T-helper 1 cell treated with Interleukin-12 subunit alpha and Interleukin-12 subunit beta and Interleukin-4 antibody, amounts not matched to agents 30 μg/mL and 1 μg/mL, for 36 hours (primary cell): ENCODE measurements around the gene ITGAD.

ENCODE experiments used
- H3K27ac Mint-ChIP-seq: one replicate; pipeline ENCODE4 v1.8.0; 2021; ENCODE audit warnings: mild to moderate bottlenecking, mixed read lengths
- H3K27me3 Mint-ChIP-seq: one replicate; pipeline ENCODE4 v1.8.0; 2021; ENCODE audit warnings: low read depth, mixed read lengths
- H3K36me3 Mint-ChIP-seq: one replicate; pipeline ENCODE4 v1.8.0; 2021; ENCODE audit warnings: low read depth, mixed read lengths
- H3K4me1 Mint-ChIP-seq: one replicate; pipeline ENCODE4 v1.8.0; 2021; ENCODE audit warnings: low read depth, mixed read lengths
- H3K4me3 Mint-ChIP-seq: one replicate; pipeline ENCODE4 v1.8.0; 2021; ENCODE audit warnings: mild to moderate bottlenecking, moderate library complexity, mixed read lengths
- H3K9me3 Mint-ChIP-seq: one replicate; pipeline ENCODE4 v1.8.0; 2021; ENCODE audit warnings: mixed read lengths

ITGAD gene

DNA sequence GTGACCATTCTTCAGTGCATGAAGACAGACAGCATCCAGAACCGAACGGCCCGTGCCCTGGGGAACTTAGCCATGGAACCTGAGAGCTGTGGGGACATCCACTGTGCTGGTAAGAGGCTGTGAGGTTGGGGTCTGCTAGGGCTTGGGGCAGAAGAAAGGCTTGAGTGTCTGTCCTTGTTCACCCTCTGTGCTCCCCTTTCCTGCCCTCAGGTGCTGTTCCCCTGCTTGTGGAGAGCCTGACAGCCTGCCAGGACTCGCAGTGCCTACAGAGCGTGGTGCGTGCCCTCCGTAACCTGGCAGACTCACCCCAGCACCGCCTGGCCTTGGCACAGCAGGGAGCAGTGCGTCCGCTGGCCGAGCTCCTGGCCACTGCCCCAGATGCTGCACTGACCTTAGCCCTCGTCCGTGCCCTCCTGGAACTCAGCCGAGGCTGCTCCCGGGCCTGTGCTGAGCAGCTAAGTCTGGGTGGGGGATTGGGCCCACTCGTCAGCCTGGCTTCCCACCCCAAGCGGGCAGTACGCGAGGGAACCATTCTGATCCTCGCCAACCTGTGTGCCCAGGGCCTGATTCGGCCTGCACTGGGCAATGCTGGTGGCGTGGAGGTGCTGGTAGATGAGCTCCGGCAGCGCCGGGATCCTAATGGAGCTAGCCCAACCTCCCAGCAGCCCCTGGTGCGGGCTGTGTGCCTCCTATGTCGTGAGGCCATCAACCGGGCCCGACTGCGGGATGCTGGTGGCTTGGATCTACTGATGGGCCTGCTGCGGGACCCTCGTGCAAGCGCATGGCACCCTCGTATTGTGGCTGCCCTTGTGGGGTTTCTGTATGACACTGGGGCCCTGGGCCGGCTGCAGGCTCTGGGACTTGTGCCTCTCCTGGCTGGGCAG is 69.0 kb downstream of the ITGAD start:
- H3K27ac Mint-ChIP-seq = no peak overlapping the region
- H3K27me3 Mint-ChIP-seq = no peaks in the 10 kb centered on the region
- H3K4me3 Mint-ChIP-seq = no peak overlapping the region
- peaks cover 22% of the 10 kb centered on the region for H3K4me1 Mint-ChIP-seq
- no peaks in the 10 kb centered on the region for H3K9me3 Mint-ChIP-seq
- peaks cover 19% of the 10 kb centered on the region for H3K36me3 Mint-ChIP-seq

DNA sequence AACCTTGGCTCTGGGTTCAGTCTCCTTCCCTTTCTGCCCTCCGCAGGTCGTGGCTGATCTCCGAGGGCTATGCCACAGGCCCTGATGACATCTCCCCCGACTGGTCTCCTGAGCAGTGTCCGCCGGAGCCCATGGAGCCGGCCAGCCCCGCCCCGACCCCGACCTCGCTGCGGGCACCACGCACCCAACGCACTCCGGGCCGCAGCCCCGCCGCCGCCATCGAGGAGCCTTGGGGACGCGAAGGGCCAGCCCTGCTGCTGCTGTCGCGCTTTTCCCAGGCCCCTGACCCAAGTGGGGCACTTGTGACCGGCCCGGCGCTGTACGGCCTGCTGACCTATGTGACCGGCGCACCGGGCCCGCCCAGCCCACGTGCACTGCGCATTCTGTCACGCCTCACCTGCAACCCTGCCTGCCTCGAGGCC is 71.2 kb downstream of the ITGAD start:
- H3K9me3 Mint-ChIP-seq = no peaks in the 10 kb centered on the region
- H3K4me3 Mint-ChIP-seq = no peak overlapping the region
- H3K27me3 Mint-ChIP-seq = no peaks in the 10 kb centered on the region
- H3K4me1 Mint-ChIP-seq = peaks cover 23% of the 10 kb centered on the region
- no peak overlapping the region for H3K27ac Mint-ChIP-seq
- H3K36me3 Mint-ChIP-seq = peaks cover 22% of the 10 kb centered on the region

DNA sequence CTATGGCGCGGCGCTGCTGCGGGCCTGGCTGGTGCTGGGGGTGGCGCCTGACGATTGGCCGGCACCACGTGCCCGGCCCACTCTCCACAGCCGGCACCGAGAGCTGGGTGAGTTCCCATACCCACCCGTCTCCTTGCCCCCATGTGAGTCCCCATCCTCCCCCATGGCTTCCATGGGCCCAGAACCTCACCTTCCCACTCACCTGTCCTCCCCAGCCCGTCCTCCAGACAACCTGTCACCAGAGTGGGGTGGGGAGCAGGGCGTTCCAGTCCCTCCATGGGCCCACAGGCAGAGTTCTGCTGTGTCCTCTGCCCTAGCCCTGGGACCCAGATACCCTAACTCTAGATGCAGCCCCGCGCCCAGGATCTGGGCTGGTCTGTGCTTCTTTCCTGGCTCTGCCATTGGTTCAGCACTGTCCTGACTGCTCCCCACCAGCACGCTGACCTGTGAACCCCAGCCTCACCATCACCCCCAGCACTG is 71.7 kb downstream of the ITGAD start:
- Mint-ChIP-seq H3K27me3 (no peaks in the 10 kb centered on the region), H3K27ac (no peak overlapping the region), H3K4me3 (no peak overlapping the region), H3K4me1 (peaks cover 22% of the 10 kb centered on the region), H3K36me3 (peaks cover 22% of the 10 kb centered on the region), H3K9me3 (no peaks in the 10 kb centered on the region)

DNA sequence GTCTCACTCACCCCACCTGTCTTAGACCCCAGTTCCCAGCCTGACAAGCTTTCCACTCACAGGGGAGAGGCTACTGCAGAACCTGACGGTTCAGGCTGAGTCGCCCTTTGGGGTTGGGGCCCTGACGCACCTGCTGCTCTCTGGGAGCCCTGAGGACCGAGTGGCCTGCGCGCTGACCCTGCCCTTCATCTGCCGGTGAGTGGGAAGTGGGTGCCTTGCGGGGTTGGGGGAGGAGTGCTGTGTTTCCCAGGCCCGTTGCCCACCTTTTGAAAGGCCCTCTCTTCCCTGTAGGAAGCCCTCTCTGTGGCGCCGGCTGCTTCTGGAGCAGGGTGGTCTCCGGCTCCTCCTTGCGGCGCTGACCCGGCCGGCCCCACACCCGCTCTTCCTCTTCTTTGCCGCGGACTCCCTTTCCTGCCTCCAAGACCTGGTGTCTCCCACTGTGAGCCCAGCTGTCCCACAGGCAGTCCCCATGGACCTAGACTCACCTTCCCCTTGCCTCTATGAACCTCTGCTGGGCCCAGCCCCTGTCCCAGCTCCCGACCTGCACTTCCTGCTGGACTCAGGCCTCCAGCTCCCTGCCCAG is 72.7 kb downstream of the ITGAD start:
- no peak overlapping the region for H3K4me3 Mint-ChIP-seq
- no peaks in the 10 kb centered on the region for H3K9me3 Mint-ChIP-seq
- H3K36me3 Mint-ChIP-seq = peaks cover 22% of the 10 kb centered on the region
- no peak overlapping the region for H3K27ac Mint-ChIP-seq
- peaks cover 17% of the 10 kb centered on the region for H3K4me1 Mint-ChIP-seq
- peaks cover 6% of the 10 kb centered on the region for H3K27me3 Mint-ChIP-seq

DNA sequence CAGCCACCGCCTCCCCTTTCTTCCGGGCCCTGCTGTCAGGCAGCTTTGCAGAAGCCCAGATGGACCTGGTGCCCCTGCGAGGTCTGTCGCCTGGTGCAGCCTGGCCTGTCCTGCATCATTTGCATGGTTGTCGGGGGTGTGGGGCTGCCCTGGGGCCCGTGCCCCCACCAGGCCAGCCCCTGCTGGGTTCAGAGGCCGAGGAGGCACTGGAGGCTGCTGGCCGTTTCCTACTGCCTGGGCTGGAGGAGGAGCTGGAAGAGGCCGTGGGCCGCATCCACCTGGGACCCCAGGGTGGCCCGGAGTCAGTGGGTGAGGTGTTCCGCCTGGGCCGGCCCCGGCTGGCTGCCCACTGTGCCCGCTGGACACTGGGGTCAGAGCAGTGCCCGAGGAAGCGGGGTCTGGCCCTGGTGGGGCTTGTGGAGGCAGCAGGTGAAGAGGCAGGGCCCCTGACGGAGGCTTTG is 73.3 kb downstream of the ITGAD start:
- H3K4me1 Mint-ChIP-seq = peaks cover 15% of the 10 kb centered on the region
- H3K9me3 Mint-ChIP-seq = no peaks in the 10 kb centered on the region
- H3K36me3 Mint-ChIP-seq = peaks cover 22% of the 10 kb centered on the region
- no peak overlapping the region for H3K4me3 Mint-ChIP-seq
- peaks cover 11% of the 10 kb centered on the region for H3K27me3 Mint-ChIP-seq
- no peak overlapping the region for H3K27ac Mint-ChIP-seq

GRCh38 chr16:31467151-31467773 is 74.1 kb downstream of the ITGAD start:
- Mint-ChIP-seq H3K4me3 (no peak overlapping the region), H3K27me3 (peaks cover 16% of the 10 kb centered on the region), H3K27ac (peak overlapping the region; percentile 2), H3K36me3 (peaks cover 22% of the 10 kb centered on the region), H3K9me3 (no peaks in the 10 kb centered on the region), H3K4me1 (peaks cover 15% of the 10 kb centered on the region)

DNA sequence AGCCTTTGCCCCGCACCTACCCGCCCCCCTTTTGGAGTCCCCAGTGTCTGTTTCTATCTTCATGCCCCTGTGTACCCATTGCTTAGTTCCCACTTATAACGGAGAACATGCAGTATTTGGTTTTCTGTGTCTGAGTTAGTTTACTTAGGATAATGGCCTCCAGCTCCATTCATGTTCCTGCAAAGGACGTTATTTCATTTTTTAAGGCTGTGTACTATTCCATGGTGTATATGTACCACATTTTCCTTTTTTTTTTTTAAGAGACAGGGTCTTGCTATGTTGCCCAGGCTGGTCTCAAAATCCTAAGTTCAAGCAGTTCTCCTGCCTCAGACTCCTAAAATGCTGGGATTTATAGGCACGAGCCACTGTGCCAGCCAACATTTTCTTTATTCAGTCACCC is 74.7 kb downstream of the ITGAD start:
- Mint-ChIP-seq H3K4me3 (no peak overlapping the region), H3K27me3 (peaks cover 22% of the 10 kb centered on the region), H3K27ac (no peak overlapping the region), H3K9me3 (no peaks in the 10 kb centered on the region), H3K4me1 (peaks cover 18% of the 10 kb centered on the region), H3K36me3 (peaks cover 21% of the 10 kb centered on the region)

DNA sequence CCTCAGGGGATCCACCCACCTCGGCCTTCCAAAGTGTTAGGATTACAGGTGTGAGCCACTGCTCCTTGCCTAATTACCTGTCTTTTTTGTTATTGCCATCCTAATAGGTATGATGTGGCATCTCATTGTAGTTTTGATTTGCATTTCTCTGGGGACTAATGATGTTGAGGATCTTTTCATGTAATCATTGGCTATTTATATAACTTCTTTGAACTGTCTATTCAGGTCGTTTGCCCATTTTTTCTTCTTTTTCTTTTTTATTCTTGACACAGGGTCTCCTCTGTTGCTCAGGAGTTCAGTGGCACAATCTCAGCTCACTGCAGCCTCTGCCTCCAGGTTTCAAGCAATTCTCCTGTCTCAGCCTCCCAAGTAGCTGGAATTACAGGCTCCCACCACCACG is 77.5 kb downstream of the ITGAD start:
- peaks cover 9% of the 10 kb centered on the region for H3K36me3 Mint-ChIP-seq
- peaks cover 44% of the 10 kb centered on the region for H3K27me3 Mint-ChIP-seq
- H3K9me3 Mint-ChIP-seq = no peaks in the 10 kb centered on the region
- no peak overlapping the region for H3K4me3 Mint-ChIP-seq
- H3K27ac Mint-ChIP-seq = no peak overlapping the region
- peaks cover 18% of the 10 kb centered on the region for H3K4me1 Mint-ChIP-seq

DNA sequence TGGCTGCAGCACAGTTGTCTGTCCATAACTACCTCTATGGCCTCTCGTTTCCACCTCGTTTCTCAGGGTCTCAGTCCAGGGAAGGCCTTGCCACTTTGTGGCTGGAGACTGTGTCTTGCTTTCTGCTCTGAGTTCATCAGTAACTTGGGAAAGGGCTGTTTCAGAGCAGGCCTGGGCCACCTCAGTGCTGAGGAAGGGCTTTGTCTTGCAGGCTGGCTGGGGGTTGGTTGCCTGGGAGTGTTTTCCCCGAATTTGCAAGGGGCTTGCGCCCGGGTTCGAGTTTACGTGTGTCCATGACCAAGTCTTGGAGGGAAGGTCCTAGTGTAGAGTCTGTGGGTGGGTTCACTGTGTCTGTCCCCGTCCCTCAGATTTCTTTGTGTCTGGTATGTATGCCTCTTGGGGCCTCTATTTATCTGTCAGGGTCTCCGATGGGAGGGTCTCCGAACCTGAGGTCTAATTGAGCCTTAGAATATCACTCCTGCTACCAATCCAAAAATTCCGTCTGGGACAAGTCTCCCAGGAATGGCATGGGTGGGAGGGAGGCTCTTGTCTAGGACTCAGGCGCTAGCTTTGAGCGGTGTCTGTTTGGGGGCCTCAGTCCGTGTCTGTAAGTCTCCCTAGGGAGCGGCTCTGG is 78.2 kb downstream of the ITGAD start:
- Mint-ChIP-seq H3K9me3 (no peaks in the 10 kb centered on the region), H3K36me3 (peaks cover 7% of the 10 kb centered on the region), H3K27me3 (peaks cover 48% of the 10 kb centered on the region), H3K27ac (no peak overlapping the region), H3K4me3 (peak overlapping the region; percentile 26), H3K4me1 (peaks cover 22% of the 10 kb centered on the region)

- Mint-ChIP-seq H3K4me3 (peak within 1 kb of the TSS; percentile 72), H3K27me3 (peaks cover 53% of the 10 kb centered on the region), H3K27ac (no peak within 1 kb of the TSS), H3K4me1 (peaks cover 22% of the 10 kb centered on the region), H3K9me3 (no peaks in the 10 kb centered on the region), H3K36me3 (peaks cover 3% of the 10 kb centered on the region)
Observed at GRCh38 chr16:31471875-31472708, 79.0 kb downstream of the ITGAD start, which contains the start of gene TGFB1I1. TGFB1I1 (plus strand) TSS chr16:31472152; CDS start chr16:31472189, 37 bp downstream.

DNA sequence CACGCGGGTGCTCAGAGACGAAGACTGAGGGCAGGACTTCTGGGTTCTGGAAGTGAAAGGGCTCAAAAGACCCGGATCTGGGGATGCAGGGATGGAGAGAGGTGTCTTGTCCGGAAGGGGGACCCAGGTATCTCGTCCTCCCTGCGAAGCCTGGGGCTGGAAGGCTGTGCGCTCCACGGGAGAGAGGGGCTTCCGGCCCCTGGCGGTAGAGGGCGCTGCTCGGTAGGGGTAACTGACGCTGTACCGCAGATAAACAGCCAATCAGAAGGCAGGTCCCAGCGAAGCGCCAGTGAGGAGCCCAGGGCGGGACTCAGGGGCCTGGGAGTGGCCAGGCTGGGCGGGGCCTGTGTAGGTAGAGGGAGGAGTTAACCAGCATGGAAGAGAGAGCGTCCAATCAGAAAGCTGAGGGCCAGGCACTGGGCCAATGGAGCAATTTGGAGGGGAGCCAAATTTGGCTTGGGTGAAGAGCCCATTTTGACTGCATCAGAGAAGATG is 79.6 kb downstream of the ITGAD start:
- H3K27ac Mint-ChIP-seq = no peak overlapping the region
- H3K36me3 Mint-ChIP-seq = no peaks in the 10 kb centered on the region
- peaks cover 16% of the 10 kb centered on the region for H3K4me1 Mint-ChIP-seq
- peak overlapping the region; percentile 72 for H3K4me3 Mint-ChIP-seq
- no peaks in the 10 kb centered on the region for H3K9me3 Mint-ChIP-seq
- peaks cover 53% of the 10 kb centered on the region for H3K27me3 Mint-ChIP-seq

DNA sequence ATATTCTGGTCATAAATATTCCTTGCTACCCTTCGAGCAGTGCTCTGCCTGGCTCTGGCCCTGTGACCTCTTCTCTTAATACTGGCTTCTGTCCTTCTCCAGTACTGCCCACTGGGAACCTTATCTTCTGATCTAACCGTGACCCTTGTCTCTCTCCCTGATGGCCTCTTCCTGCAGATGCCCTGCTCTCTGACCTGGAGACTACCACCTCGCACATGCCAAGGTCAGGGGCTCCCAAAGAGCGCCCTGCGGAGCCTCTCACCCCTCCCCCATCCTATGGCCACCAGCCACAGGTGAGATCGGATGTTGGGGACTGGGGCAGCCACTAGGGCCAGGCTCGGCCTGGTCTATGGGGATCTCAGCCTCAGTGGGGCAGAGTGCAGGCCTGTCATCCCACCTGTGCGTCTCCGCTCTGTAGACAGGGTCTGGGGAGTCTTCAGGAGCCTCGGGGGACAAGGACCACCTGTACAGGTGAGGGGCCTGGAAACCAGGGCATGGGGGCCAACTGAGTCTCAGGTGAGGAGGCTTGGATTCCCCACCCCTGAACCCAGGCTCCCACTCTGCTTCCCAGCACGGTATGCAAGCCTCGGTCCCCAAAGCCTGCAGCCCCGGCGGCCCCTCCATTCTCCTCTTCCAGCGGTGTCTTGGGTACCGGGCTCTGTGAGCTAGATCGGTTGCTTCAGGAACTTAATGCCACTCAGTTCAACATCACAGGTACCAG is 80.3 kb downstream of the ITGAD start:
- Mint-ChIP-seq H3K9me3 (no peaks in the 10 kb centered on the region), H3K36me3 (no peaks in the 10 kb centered on the region), H3K4me3 (no peak overlapping the region), H3K27me3 (peaks cover 58% of the 10 kb centered on the region), H3K4me1 (peaks cover 18% of the 10 kb centered on the region), H3K27ac (no peak overlapping the region)

- no peaks in the 10 kb centered on the region for H3K36me3 Mint-ChIP-seq
- no peak overlapping the region for H3K4me3 Mint-ChIP-seq
- H3K9me3 Mint-ChIP-seq = no peaks in the 10 kb centered on the region
- no peak overlapping the region for H3K27ac Mint-ChIP-seq
- H3K27me3 Mint-ChIP-seq = peaks cover 62% of the 10 kb centered on the region
- H3K4me1 Mint-ChIP-seq = peaks cover 20% of the 10 kb centered on the region
Observed at GRCh38 chr16:31474173-31474714, 81.1 kb downstream of the ITGAD start.
